ENCODE results near the gene NPAS3. TPM values are rescaled to one million over a fixed set of nuclear protein-coding genes. Genes with fewer than 3 reads are reported as not detected.

The NPAS3 gene
- total and polyA plus RNA-seq, 2 donors (not counting 3 experiments of a cell fraction or from before 2014, with no cell fraction given) = 0.10 to 0.13 TPM

DNA sequence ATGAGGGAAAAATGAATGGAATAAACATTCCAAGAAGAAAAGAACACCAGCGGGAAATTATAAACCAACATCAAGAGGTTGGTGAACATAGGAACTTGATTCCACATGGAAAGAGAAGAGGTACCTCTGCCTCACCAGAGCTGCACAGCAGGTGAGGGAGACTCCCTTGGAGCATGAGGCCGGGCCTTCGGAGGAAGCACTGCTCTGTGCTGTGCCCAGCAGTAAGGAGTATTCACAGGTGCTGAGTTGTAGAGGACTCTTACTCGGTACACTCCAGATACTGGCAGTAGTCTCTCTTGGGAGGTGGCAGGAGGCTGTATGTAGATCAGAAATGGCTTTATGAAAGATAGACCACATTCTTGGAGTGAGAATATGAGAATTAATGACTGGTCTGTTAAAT, 76.0 kb downstream of the NPAS3 start:
- intact Hi-C loops (cut with micrococcal nuclease) (no loop called here), dilution Hi-C loops (cut with MboI; ENCODE audit: extremely low pct_ligation_motif_present, low sequenced_read_pairs) (no loop called here)
- Histone ChIP-seq H4K20me1 (replicated peaks; ENCODE audit: control insufficient read depth, extremely low read depth, insufficient read depth, low read length) (no peaks in the 10 kb centered on the region), H3K79me2 (ENCODE audit: control insufficient read depth, insufficient read depth, low read length) (no peaks in the 10 kb centered on the region), H3K9me1 (replicated peaks; ENCODE audit: control insufficient read depth, extremely low read depth, insufficient read depth, low read length) (no peaks in the 10 kb centered on the region), H3K9me3 (replicated peaks; ENCODE audit: control insufficient read depth, insufficient read depth, low read length) (no peaks in the 10 kb centered on the region), H3K36me3 (ENCODE audit: control insufficient read depth in 2 of 2, extremely low read depth in 1 of 2, insufficient read depth in 2 of 2, low read length in 2 of 2) (no peaks in the 10 kb centered on the region), H3K27ac (ENCODE audit: insufficient read depth, low read depth, low read length) (no peak overlapping the region), H3K27me3 (ENCODE audit: control insufficient read depth in 2 of 2, insufficient read depth in 2 of 2, low read length in 2 of 2) (no peaks in the 10 kb centered on the region), H3K9ac (replicated peaks; ENCODE audit: extremely low read depth, insufficient read depth, low read length) (no peak overlapping the region), H3K4me3 (replicated peaks in 1 of 3; ENCODE audit: insufficient read depth in 1 of 3, low read depth in 1 of 3, low read length in 3 of 3) (no peak overlapping the region), H3K4me2 (ENCODE audit: insufficient read depth, low read length) (no peak overlapping the region), H2AFZ (ENCODE audit: low read depth, low read length) (no peak overlapping the region), H3K4me1 (ENCODE audit: control insufficient read depth, extremely low read depth, insufficient read depth, low read length) (no peaks in the 10 kb centered on the region)
- TF ChIP-seq JUN (IDR thresholded peaks at IDR 0.05; ENCODE audit: borderline replicate concordance, insufficient read depth, insufficient read length, low read depth) (no peak), EZH2 (IDR thresholded peaks at IDR 0.05; ENCODE audit: borderline replicate concordance, low read depth, low read length, severe bottlenecking) (no peak)
- ChIA-PET CTCF (no interaction called here), POLR2A (no interaction called here)
- FAIRE-seq (no peak), DNase-seq (ENCODE audit: low read depth, low spot score) (no peak)
- BruUV-seq (replicated peaks) = no TSS peak

DNA sequence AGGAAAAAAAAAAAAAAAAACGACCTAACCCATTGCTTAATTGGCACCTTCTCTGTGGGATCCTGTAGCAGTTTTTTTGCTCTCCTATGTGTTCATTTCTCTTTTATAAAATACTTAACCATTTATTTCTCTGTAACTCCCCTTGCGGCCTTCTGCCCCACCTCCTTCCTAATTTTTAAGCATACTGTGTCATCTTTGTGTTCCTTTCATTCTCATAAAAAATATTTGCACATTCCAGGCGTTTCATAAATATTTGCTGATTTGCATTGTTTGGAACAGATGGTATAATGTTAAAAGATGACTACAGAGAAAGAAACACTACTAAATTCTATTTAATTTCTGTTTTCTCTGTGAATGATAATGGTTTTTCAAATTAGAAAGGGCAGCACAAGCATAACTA, 77.9 kb downstream of the NPAS3 start:
- TF ChIP-seq, protein P1, sequence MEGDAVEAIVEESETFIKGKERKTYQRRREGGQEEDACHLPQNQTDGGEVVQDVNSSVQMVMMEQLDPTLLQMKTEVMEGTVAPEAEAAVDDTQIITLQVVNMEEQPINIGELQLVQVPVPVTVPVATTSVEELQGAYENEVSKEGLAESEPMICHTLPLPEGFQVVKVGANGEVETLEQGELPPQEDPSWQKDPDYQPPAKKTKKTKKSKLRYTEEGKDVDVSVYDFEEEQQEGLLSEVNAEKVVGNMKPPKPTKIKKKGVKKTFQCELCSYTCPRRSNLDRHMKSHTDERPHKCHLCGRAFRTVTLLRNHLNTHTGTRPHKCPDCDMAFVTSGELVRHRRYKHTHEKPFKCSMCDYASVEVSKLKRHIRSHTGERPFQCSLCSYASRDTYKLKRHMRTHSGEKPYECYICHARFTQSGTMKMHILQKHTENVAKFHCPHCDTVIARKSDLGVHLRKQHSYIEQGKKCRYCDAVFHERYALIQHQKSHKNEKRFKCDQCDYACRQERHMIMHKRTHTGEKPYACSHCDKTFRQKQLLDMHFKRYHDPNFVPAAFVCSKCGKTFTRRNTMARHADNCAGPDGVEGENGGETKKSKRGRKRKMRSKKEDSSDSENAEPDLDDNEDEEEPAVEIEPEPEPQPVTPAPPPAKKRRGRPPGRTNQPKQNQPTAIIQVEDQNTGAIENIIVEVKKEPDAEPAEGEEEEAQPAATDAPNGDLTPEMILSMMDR (IDR thresholded peaks at IDR 0.05; ENCODE audit: extremely low read depth in 1 of 2, insufficient read depth in 1 of 2, low read depth in 1 of 2, low read length in 2 of 2) = no peak
- TF ChIP-seq POLR2A (IDR thresholded peaks at IDR 0.05; ENCODE audit: low read depth, low read length) (no peak), JUN (IDR thresholded peaks at IDR 0.05; ENCODE audit: borderline replicate concordance, insufficient read depth, insufficient read length, low read depth) (no peak), GATA2 (IDR thresholded peaks at IDR 0.05; ENCODE audit: insufficient read depth, insufficient read length, low read depth, low read length) (no peak), EZH2 (IDR thresholded peaks at IDR 0.05; ENCODE audit: borderline replicate concordance, low read depth, low read length, severe bottlenecking) (no peak), FOS (IDR thresholded peaks at IDR 0.05; ENCODE audit: borderline replicate concordance, insufficient read depth, low read length) (no peak), POLR2AphosphoS5 (IDR thresholded peaks at IDR 0.05; ENCODE audit: insufficient read depth, low read depth, low read length) (no peak), MYC (IDR thresholded peaks at IDR 0.05; ENCODE audit: low read depth, low read length) (no peak)
- TF ChIP-seq, protein P2, sequence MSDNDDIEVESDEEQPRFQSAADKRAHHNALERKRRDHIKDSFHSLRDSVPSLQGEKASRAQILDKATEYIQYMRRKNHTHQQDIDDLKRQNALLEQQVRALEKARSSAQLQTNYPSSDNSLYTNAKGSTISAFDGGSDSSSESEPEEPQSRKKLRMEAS (IDR thresholded peaks at IDR 0.05; ENCODE audit: insufficient read depth, insufficient read length) = no peak
- dilution Hi-C loops (cut with MboI; ENCODE audit: extremely low pct_ligation_motif_present, low sequenced_read_pairs) (no loop called here), intact Hi-C loops (cut with micrococcal nuclease) (no loop called here)
- no peak for FAIRE-seq
- Histone ChIP-seq H3K9ac (replicated peaks; ENCODE audit: extremely low read depth, insufficient read depth, low read length) (no peak overlapping the region), H3K4me1 (ENCODE audit: control insufficient read depth, extremely low read depth, insufficient read depth, low read length) (no peaks in the 10 kb centered on the region), H3K9me3 (replicated peaks; ENCODE audit: control insufficient read depth, insufficient read depth, low read length) (no peaks in the 10 kb centered on the region), H3K36me3 (ENCODE audit: control insufficient read depth in 2 of 2, extremely low read depth in 1 of 2, insufficient read depth in 2 of 2, low read length in 2 of 2) (no peaks in the 10 kb centered on the region), H3K79me2 (ENCODE audit: control insufficient read depth, insufficient read depth, low read length) (no peaks in the 10 kb centered on the region), H4K20me1 (replicated peaks; ENCODE audit: control insufficient read depth, extremely low read depth, insufficient read depth, low read length) (no peaks in the 10 kb centered on the region), H3K27ac (ENCODE audit: insufficient read depth, low read depth, low read length) (no peak overlapping the region), H2AFZ (ENCODE audit: low read depth, low read length) (no peak overlapping the region), H3K4me2 (ENCODE audit: insufficient read depth, low read length) (no peak overlapping the region), H3K9me1 (replicated peaks; ENCODE audit: control insufficient read depth, extremely low read depth, insufficient read depth, low read length) (no peaks in the 10 kb centered on the region), H3K27me3 (ENCODE audit: control insufficient read depth in 2 of 2, insufficient read depth in 2 of 2, low read length in 2 of 2) (no peaks in the 10 kb centered on the region), H3K4me3 (replicated peaks in 1 of 3; ENCODE audit: insufficient read depth in 1 of 3, low read depth in 1 of 3, low read length in 3 of 3) (no peak overlapping the region)
- BruUV-seq (replicated peaks) = no TSS peak
- POLR2A ChIA-PET = no interaction called here
- no peak for DNase-seq (ENCODE audit: low read depth, low spot score)
- CTCF ChIA-PET = no interaction called here

All from endothelial cell of umbilical vein (primary cell).